HG02973 (cell line): ENCODE results near the gene ENTHD1.
A peak's percentile ranks its signal among the peaks of the same experiment; 100 is the strongest.

ENCODE experiments used
- ATAC-seq: cut with Tn5 transposase; IDR thresholded peaks from one replicate; pipeline ENCODE4 v1.9.1; 2021; ENCODE audit warnings: moderate library complexity; ENCODE audit not compliant: unreplicated experiment

Gene ENTHD1

DNA sequence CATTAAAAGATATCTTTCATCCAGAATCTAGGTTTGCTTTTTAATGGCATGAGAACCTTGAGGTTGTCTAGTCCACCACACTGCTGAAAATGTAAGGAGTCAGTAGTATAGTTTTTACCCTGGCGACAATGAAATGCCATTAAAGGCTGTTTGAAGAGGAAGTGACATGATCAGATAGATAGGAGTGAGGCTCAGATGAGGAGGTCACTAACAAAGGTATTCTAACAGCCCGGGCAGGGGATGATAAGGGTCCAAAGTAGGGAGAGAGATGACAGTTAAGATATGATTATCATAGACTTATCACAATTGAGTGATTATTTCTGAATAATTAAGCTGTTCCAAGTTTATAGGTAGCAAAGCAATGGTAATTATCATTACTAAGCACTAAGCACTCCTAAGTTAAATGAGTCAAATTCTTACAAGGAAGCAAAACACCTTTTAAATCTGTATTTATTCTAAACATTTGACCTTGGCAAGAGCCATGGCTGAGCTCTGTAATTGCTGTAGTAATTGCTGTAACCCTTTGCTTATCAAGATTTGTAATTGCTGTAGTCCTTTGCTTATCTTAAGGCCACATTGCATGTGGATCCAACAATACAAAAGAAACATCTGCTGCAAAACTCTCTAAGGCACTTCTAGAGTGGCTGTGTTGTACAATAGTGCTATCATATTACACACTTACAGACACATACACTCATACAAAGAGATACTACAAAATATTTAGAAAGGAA lies 92.6 kb downstream of the ENTHD1 start:
- ATAC-seq: no peak

- ATAC-seq: no peak
Observed at GRCh38 chr22:39797528-39798147, 95.9 kb downstream of the ENTHD1 start.

GRCh38 chr22:39789788-39790187 lies 103.8 kb downstream of the ENTHD1 start:
- no peak for ATAC-seq

GRCh38 chr22:39785232-39785631 lies 108.3 kb downstream of the ENTHD1 start:
- no peak for ATAC-seq

DNA sequence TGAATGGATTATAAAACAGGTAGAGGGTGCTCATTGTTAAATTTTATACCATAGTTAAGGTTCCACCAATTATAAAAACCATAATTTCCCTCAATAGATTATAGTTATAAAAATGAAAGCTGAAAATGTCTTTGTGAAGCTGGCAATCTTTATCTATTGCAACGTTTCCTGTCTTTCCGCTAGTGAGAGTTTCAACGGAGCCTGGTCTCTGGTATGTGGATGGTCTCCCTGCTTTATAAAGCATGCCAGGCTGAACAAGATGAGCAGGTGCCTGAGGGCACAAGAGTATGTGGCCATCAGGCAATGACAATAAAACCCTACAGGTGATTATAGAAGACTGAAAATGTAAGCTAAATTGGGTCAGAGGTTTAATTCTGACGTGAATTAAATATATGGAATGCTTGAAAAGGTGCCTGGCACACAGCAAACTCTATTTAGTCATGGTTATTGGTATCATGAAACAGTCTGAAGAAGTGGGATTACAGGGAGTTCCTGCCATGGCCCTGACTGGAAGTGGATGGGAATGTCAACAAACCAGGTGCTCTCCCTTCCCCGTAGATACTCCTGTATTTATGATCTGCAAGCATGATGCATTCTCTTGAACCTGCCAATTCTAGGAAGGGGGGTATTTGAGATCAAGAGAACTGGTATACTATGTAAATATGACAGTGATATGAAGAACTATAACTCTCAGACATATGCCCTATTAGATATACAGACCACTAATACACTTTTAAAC lies 115.7 kb downstream of the ENTHD1 start:
- no peak for ATAC-seq

- no peak for ATAC-seq
Observed at GRCh38 chr22:39776295-39777009, 117.1 kb downstream of the ENTHD1 start.

- ATAC-seq: peak; percentile 71
Observed at GRCh38 chr22:39773976-39774539, 119.5 kb downstream of the ENTHD1 start.

- peak; percentile 16 for ATAC-seq
Observed at GRCh38 chr22:39773503-39773902, 120.1 kb downstream of the ENTHD1 start.

GRCh38 chr22:39771486-39771885 lies 122.1 kb downstream of the ENTHD1 start:
- no peak for ATAC-seq

DNA sequence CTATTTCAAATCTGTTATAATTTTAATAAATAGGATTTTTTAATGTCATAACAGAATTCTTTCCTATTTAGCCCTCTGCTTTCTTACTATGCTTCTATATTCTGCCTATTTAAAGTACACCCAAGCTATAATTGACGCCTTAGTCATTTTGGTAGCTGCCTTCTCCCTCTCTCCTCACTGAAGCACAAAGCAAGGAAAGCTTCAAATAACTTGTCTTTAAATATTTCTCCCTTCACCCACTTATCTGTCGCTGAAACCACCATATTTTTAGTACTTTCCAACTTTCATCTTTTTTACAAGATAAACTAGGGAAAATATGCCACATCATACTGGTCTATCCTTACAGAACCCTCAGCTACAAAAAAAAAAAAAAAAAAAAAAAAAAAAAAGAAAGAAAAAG lies 127.9 kb downstream of the ENTHD1 start:
- no peak for ATAC-seq

DNA sequence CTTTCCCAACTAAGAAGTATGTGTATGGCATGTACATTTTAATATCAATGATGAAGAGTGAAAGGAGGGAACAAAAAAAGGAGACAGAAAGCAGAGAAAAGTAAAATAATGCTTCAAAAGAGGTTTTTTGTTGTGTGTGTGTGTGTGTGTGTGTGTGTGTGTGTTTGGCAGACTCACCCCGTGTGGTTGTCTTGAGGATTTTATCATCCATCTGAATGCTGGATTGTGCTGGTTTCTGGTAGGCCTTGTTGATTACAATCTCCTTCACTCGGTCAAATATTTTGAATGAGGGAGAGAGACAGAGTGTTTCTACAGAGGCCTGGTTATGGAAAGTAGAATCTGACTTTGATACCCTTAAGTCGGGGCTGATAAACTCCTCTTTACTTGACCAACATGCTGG lies 128.5 kb downstream of the ENTHD1 start:
- ATAC-seq: no peak

DNA sequence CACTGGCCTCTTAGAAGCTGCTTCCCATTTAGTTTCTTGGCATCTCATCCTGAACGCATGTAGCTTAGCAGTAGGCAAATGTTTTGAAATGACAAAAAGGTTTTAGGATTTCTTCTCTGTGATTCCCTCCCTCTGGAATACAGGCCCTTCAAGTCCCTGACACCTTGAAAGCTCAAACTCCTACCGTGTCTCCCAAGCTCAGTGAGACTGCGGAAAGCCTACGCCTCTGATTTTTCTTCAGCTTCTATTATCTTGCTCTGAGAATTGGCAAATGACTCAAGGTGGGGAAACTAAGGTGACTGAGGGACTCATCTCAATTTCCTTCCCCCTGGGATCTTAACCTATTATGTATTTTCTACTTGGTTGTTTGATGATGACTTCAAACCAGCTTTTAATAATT lies 130.3 kb downstream of the ENTHD1 start:
- no peak for ATAC-seq

GRCh38 chr22:39750759-39751158 lies 142.8 kb downstream of the ENTHD1 start:
- ATAC-seq: no peak

GRCh38 chr22:39748877-39749276 lies 144.7 kb downstream of the ENTHD1 start:
- no peak for ATAC-seq

DNA sequence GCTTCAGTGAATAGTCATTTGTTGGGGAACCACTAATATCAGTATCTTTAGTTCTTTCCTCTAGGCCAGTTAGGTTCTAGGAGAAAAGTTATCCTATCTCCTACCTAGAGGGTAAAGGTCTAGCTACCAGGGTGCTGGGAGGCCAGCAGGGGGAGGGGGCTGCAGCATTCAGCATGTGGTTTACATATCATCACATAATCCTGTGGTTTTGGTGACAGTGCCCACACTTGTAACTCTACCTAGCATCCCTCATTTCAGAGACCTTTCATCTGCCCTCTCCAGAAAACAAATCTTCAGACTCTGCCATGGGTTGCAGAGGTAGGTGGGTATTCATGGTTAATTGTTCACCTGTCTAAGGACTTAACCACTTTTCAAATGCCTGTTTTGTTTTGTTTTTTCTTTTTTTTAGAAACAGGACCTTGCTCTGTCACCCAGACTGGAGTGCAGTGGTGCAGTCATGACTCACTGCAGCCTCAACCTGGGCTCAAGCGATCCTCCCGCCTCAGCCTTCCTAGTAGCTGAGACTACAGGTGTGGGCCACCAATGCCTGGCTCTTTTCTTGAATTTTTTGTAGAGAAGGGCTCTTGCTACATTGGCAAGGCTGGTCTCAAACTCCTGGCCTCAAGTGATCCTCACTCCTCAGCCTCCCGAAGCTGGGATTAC lies 146.8 kb downstream of the ENTHD1 start:
- ATAC-seq: no peak

- ATAC-seq: no peak
Observed at GRCh38 chr22:39745789-39746188, 147.8 kb downstream of the ENTHD1 start.

DNA sequence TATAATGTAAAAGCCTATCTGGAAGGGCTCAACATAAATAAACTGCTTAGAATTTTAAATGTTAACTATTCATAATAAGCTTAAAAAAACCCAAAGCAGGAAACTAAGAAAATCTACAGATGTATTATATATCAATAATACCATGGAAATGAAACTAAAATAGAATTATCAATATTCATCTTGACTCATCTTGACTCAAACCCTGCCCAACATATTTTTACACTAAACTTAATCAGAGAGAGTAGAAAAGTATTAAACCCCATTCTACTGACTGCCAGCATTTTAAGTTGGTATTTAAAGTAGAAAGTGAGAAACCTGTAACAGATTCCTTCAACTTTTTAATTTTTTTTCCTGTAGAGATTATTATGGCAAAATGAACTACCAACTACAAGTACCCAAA lies 149.2 kb downstream of the ENTHD1 start:
- no peak for ATAC-seq

DNA sequence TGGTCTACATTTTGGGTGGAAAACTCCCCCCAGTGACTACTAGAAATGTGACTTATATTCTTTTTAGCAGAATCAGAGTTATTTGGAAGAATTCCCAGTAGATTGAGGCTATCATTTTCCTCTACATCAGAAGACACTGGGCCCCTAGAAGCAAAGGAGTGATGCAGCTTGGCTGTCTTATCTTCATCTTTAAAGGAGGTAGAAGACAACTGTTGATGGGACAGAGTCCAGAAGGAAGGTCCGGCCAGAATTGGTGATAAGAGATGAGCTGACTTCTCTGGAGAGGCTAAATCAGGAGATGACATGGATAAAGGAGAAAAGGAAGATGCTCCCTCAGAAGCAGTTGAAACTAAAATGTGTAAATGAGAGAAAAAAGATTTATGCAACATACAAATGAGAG lies 149.6 kb downstream of the ENTHD1 start:
- no peak for ATAC-seq

DNA sequence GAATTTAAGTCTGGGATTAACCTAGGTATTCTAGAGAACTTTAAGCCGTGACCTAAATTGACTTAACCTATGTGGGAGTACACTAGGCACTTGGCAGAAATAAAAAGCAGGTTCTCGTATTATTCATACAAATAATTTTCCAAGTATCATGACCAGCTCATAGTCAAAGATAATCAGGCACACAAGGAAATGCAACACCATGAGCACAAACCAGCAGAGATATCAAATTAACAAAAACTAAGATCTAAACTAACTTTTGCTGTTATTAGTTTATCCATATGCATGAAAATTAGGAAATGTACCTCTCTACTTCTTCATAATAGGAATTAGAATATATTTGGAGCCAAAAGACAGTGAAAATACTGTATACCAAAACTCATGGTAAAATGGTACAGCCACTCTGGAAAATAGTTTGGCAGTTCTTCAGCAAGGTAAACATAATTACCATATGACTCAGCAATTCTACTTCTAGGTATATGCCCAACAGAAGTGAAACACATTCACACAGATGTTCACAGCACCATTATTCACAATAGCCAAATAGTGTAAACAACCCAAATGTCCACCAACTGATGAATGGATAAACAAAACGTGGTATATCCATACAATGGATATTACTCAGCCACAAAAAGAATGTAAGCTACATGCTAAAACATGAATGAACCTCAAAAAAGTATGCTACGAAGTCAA lies 154.1 kb downstream of the ENTHD1 start:
- no peak for ATAC-seq

GRCh38 chr22:39738746-39739145 lies 154.8 kb downstream of the ENTHD1 start:
- no peak for ATAC-seq
